Right cardiac atrium (tissue), 5 donors: ENCODE measurements around the gene TMEM233. TPM values are rescaled to one million over a fixed set of nuclear protein-coding genes. Genes with fewer than 3 reads are reported as not detected.

Source experiments
- ATAC-seq, 2 donors: fragments of 200-7000 bp; cut with Tn5 transposase; one replicate each; pipeline versions ENCODE4 v1.8.0 to v1.9.1; 2020; ENCODE audit warnings: moderate library complexity in 2 of 2, mild to moderate bottlenecking in 1 of 2
- DNase-seq, 3 donors: peaks; one replicate each; pipeline ENCODE4 v3.0.0-alpha.2; 2020
- H3K27ac ChIP-seq: one replicate; pipeline ENCODE4 v1.5.1; 2013; ENCODE audit warnings: mild to moderate bottlenecking, low read length, control low read depth, moderate library complexity
- H3K27me3 ChIP-seq: one replicate; pipeline ENCODE4 v1.6.1; 2013; ENCODE audit not compliant: control insufficient read depth, insufficient read depth
- H3K4me1 ChIP-seq: one replicate; pipeline ENCODE4 v1.6.1; 2013; ENCODE audit warnings: low read length; ENCODE audit not compliant: control insufficient read depth, insufficient read depth
- H3K4me3 ChIP-seq: one replicate; pipeline ENCODE4 v1.5.1; 2013; ENCODE audit warnings: low read length, control low read depth
- H3K9me3 ChIP-seq: one replicate; pipeline ENCODE4 v1.6.1; 2013; ENCODE audit warnings: low read length; ENCODE audit not compliant: control insufficient read depth
- WGBS: extraction: QIAGEN DNeasy Blood & Tissue Kit; methylation state at CpG from one replicate; pipeline ENCODE4 v1.1.7; 2013; 5-methylcytosine and 5-hydroxymethylcytosine counted together
- intact Hi-C, 4 donors: fragments of 100-400 bp; cut with DNase I; formaldehyde crosslinking; loops; one replicate each; pipeline versions ENCODE4 v1.11.0 to v1.14.0; 2022 to 2023
- long read RNA-seq, 4 donors: library from polyadenylated mRNA; unstranded; transcript quantifications; one replicate each; pipeline ENCODE4 v2.0.0, GENCODE V29; 2020 to 2021
- polyA plus RNA-seq: library from polyadenylated mRNA; stranded (reverse); fragments of 200-250 nt; gene quantifications from one replicate; pipeline ENCODE4 v1.2.3, GENCODE V29; 2013
- total RNA-seq, 4 donors: library from RNA; stranded (reverse); fragmentation: NEBNext Ultra II Directional; extraction: Animal tissue kit (Norgen Biotek cat#: 25700); gene quantifications; one replicate each; pipeline ENCODE4 v1.2.1, GENCODE V29; 2021
- donor health status: healthy with polysubstance abuse.
- donor health status: DM: no; HTN: yes; CAD: no.
- donor health status: DM: no; HTN: no; CAD: no.
- donor health status: DM: no; HTN: yes; CAD: no; lungs with severe emphysema.
- donor health status: DM: yes; HTN: yes; CAD: no.

The TMEM233 gene
- total RNA-seq: under 1 TPM; 0.31 to 0.97 (median 0.67) TPM
- 0.52 TPM for polyA plus RNA-seq
- long read RNA-seq, donor 1: 0 reads
- long read RNA-seq, donor 2, partial matches to known transcripts: 0 of 1 reads
- long read RNA-seq, donor 2, other reads (novel, unspliced or antisense): 0 of 1 reads
- long read RNA-seq, donor 3, partial matches to known transcripts: 1 of 1 reads
- long read RNA-seq, donor 3, other reads (novel, unspliced or antisense): 0 of 1 reads
- long read RNA-seq, donor 4: 0 reads

GRCh38 chr12:119593578-119594398 is at the start of gene TMEM233:
Gene TMEM233 (plus strand): TSS chr12:119593774. CDS start chr12:119593849, 75 bp downstream.
- H3K9me3 ChIP-seq: no peaks in the 10 kb centered on the region
- DNase-seq (peak; percentile 74 to 86 (median 83)), ATAC-seq (peak; percentile 78)
- no peaks in the 10 kb centered on the region for H3K27me3 ChIP-seq
- intact Hi-C loops: no loop called here
- WGBS: under 1% methylated on average over 48 of the region's 48 CpGs
- H3K4me1 ChIP-seq: peaks cover 4% of the 10 kb centered on the region
- H3K27ac ChIP-seq: no peak within 1 kb of the TSS
- peak within 1 kb of the TSS; percentile 66 for H3K4me3 ChIP-seq

- H3K4me1 ChIP-seq: no peaks in the 10 kb centered on the region
- H3K9me3 ChIP-seq: no peaks in the 10 kb centered on the region
- DNase-seq (peak; percentile 62 to 83 (median 63)), ATAC-seq (peak; percentile 62 to 80)
- no peaks in the 10 kb centered on the region for H3K27me3 ChIP-seq
- intact Hi-C loops: loop anchor here in 3 of 4 donors (2.0 to 5.0 kb wide), 3 partner anchors 98 to 103 kb away; no protein-coding TSS in a partner anchor
- H3K27ac ChIP-seq: no peak overlapping the region
- 48% methylated on average over 9 of the region's 9 CpGs for WGBS
- H3K4me3 ChIP-seq: no peak overlapping the region
Observed at GRCh38 chr12:119544765-119545625, 48.6 kb upstream of the TMEM233 start.

GRCh38 chr12:119546340-119546739 is 47.2 kb upstream of the TMEM233 start:
- Histone ChIP-seq H3K4me3 (no peak overlapping the region), H3K4me1 (no peaks in the 10 kb centered on the region), H3K27ac (no peak overlapping the region), H3K9me3 (no peaks in the 10 kb centered on the region), H3K27me3 (no peaks in the 10 kb centered on the region)
- intact Hi-C loops: no loop called here
- DNase-seq (no peak), ATAC-seq (no peak)

- Histone ChIP-seq H3K4me1 (no peaks in the 10 kb centered on the region), H3K27me3 (no peaks in the 10 kb centered on the region), H3K27ac (no peak overlapping the region), H3K9me3 (no peaks in the 10 kb centered on the region), H3K4me3 (no peak overlapping the region)
- 27% methylated on average over 1 of the region's 1 CpG for WGBS
- ATAC-seq: no peak
- no peak for DNase-seq
- intact Hi-C loops: no loop called here
Observed at GRCh38 chr12:119547001-119547400, 46.6 kb upstream of the TMEM233 start.

GRCh38 chr12:119556854-119557253 is 36.7 kb upstream of the TMEM233 start:
- intact Hi-C loops: no loop called here

GRCh38 chr12:119565404-119565803 is 28.2 kb upstream of the TMEM233 start:
- intact Hi-C loops: no loop called here
- DNase-seq: no peak

More at GRCh38 chr12:119556854-119557253, 36.7 kb upstream of the TMEM233 start:
- 40% methylated on average over 1 of the region's 1 CpG for WGBS
- H3K9me3 ChIP-seq: no peaks in the 10 kb centered on the region
- peaks cover 2% of the 10 kb centered on the region for H3K27me3 ChIP-seq
- no peaks in the 10 kb centered on the region for H3K4me1 ChIP-seq
- ATAC-seq: no peak
- DNase-seq: no peak
- no peak overlapping the region for H3K4me3 ChIP-seq
- H3K27ac ChIP-seq: no peak overlapping the region

GRCh38 chr12:119570771-119571170 is 22.8 kb upstream of the TMEM233 start:
- no peaks in the 10 kb centered on the region for H3K4me1 ChIP-seq
- 64% methylated on average over 6 of the region's 6 CpGs for WGBS
- DNase-seq (no peak), ATAC-seq (no peak)
- no peak overlapping the region for H3K27ac ChIP-seq
- no peaks in the 10 kb centered on the region for H3K9me3 ChIP-seq
- no peaks in the 10 kb centered on the region for H3K27me3 ChIP-seq
- intact Hi-C loops: no loop called here
- no peak overlapping the region for H3K4me3 ChIP-seq

More at GRCh38 chr12:119565404-119565803, 28.2 kb upstream of the TMEM233 start:
- H3K4me3 ChIP-seq: no peak overlapping the region
- no peak overlapping the region for H3K27ac ChIP-seq
- ATAC-seq: no peak
- H3K4me1 ChIP-seq: no peaks in the 10 kb centered on the region
- H3K9me3 ChIP-seq: no peaks in the 10 kb centered on the region
- H3K27me3 ChIP-seq: no peaks in the 10 kb centered on the region
- 91% methylated on average over 3 of the region's 3 CpGs for WGBS

- no peak for ATAC-seq
Observed at GRCh38 chr12:119573086-119573485, 20.5 kb upstream of the TMEM233 start.

GRCh38 chr12:119574255-119574654 is 19.3 kb upstream of the TMEM233 start:
- Histone ChIP-seq H3K4me1 (no peaks in the 10 kb centered on the region), H3K4me3 (no peak overlapping the region), H3K9me3 (no peaks in the 10 kb centered on the region), H3K27ac (no peak overlapping the region), H3K27me3 (no peaks in the 10 kb centered on the region)
- DNase-seq (no peak), ATAC-seq (no peak)
- intact Hi-C loops: no loop called here
- WGBS: 93% methylated on average over 1 of the region's 1 CpG

More at GRCh38 chr12:119573086-119573485, 20.5 kb upstream of the TMEM233 start:
- H3K27ac ChIP-seq: no peak overlapping the region
- no peak for DNase-seq
- no peak overlapping the region for H3K4me3 ChIP-seq
- no peaks in the 10 kb centered on the region for H3K27me3 ChIP-seq
- no peaks in the 10 kb centered on the region for H3K9me3 ChIP-seq
- H3K4me1 ChIP-seq: no peaks in the 10 kb centered on the region
- intact Hi-C loops: no loop called here
- 81% methylated on average over 1 of the region's 1 CpG for WGBS

- no peak for DNase-seq
- H3K4me3 ChIP-seq: no peak overlapping the region
- no peaks in the 10 kb centered on the region for H3K27me3 ChIP-seq
- WGBS: 66% methylated on average over 8 of the region's 8 CpGs
- intact Hi-C loops: no loop called here
- no peaks in the 10 kb centered on the region for H3K9me3 ChIP-seq
- no peaks in the 10 kb centered on the region for H3K4me1 ChIP-seq
- ATAC-seq: no peak
- H3K27ac ChIP-seq: no peak overlapping the region
Observed at GRCh38 chr12:119576118-119576810, 17.3 kb upstream of the TMEM233 start.
